ENCODE measurements around the gene GLO1. TPM values are rescaled to one million over a fixed set of nuclear protein-coding genes. Genes with fewer than 3 reads are reported as not detected.

GLO1 gene
- total RNA-seq, 1 experiment from 2014 or later: 188 TPM

DNA sequence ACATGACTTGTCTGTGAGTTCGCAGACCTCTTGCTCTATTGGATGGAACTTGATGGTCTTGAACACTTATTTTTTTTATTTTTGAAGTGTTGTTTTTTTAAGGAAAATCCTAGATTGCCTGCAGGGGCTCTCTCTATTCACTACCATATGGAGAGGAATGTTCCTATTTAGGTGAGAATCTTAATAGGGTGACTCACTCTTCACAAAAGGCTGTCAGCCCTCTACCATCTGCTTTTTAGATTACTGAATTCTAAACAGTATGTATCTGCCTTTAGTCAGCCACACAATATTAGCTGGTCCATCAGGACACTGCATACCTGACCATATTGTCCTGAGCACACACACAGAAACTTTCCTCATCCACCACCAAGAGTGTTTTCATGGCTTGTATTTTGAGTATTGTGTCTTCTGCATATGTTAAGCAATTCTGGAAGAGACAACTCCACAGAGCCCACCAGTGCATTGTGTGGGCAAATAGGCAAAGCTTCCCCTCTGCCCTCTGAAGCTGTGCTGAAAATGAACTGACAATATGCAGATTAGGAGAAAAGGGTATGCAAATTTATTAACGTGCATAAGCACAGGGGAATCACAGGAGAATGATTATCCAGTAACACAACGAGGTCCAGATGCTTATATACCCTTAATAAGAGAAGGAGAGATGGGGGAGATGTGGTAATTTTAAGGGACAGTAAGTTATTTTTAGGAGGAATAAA lies 56.6 kb downstream of the GLO1 start:
- TF ChIP-seq, protein P1, sequence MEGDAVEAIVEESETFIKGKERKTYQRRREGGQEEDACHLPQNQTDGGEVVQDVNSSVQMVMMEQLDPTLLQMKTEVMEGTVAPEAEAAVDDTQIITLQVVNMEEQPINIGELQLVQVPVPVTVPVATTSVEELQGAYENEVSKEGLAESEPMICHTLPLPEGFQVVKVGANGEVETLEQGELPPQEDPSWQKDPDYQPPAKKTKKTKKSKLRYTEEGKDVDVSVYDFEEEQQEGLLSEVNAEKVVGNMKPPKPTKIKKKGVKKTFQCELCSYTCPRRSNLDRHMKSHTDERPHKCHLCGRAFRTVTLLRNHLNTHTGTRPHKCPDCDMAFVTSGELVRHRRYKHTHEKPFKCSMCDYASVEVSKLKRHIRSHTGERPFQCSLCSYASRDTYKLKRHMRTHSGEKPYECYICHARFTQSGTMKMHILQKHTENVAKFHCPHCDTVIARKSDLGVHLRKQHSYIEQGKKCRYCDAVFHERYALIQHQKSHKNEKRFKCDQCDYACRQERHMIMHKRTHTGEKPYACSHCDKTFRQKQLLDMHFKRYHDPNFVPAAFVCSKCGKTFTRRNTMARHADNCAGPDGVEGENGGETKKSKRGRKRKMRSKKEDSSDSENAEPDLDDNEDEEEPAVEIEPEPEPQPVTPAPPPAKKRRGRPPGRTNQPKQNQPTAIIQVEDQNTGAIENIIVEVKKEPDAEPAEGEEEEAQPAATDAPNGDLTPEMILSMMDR (conservative IDR thresholded peaks at IDR 0.05): no peak
- Histone ChIP-seq H2BK15ac (ENCODE audit: low read depth, low read length) (no peak overlapping the region), H3K79me2 (ENCODE audit: insufficient read depth, low read length) (no peaks in the 10 kb centered on the region), H3K79me1 (ENCODE audit: insufficient read depth, low read depth, low read length, poor library complexity, severe bottlenecking) (no peaks in the 10 kb centered on the region), H3K56ac (ENCODE audit: insufficient read length, low read depth, low read length) (no peak overlapping the region), H2AK5ac (ENCODE audit: insufficient read length, low read length) (no peak overlapping the region), H2BK120ac (ENCODE audit: low read depth, low read length, poor library complexity, severe bottlenecking) (no peak overlapping the region), H3K18ac (ENCODE audit: insufficient read length, low read depth, low read length) (no peak overlapping the region), H3K9me3 (ENCODE audit: control insufficient read depth, low read depth, low read length) (no peaks in the 10 kb centered on the region), H2BK20ac (ENCODE audit: low read depth, low read length, poor library complexity, severe bottlenecking) (no peak overlapping the region), H2AFZ (ENCODE audit: low read length) (no peak overlapping the region), H4K8ac (replicated peaks; ENCODE audit: insufficient read length, low read depth, low read length) (no peak overlapping the region), H3K23ac (ENCODE audit: insufficient read length, low read depth, low read length) (no peak overlapping the region), H3K4me2 (ENCODE audit: insufficient read depth, insufficient read length, low read length) (no peak overlapping the region), H3K27me3 (ENCODE audit: insufficient read depth, low read length) (no peaks in the 10 kb centered on the region), H4K5ac (ENCODE audit: insufficient read length, low read depth, low read length) (no peak overlapping the region), H3T11ph (ENCODE audit: low read length) (no peak overlapping the region), H3K14ac (ENCODE audit: insufficient read depth, low read length) (no peak overlapping the region), H3K4ac (ENCODE audit: low read depth, low read length) (no peak overlapping the region), H3K27ac (ENCODE audit: insufficient read length, low read depth, low read length) (no peak overlapping the region), H2BK5ac (ENCODE audit: insufficient read length, low read length) (no peak overlapping the region), H3K4me1 (ENCODE audit: insufficient read depth, low read length) (no peaks in the 10 kb centered on the region), H2BK12ac (ENCODE audit: insufficient read length, low read depth, low read length) (no peak overlapping the region), H3K23me2 (ENCODE audit: insufficient read length, low read depth, low read length, poor library complexity, severe bottlenecking) (no peaks in the 10 kb centered on the region), H3K9ac (ENCODE audit: extremely low read depth, insufficient read length, low read length) (no peak overlapping the region), H4K91ac (ENCODE audit: insufficient read length, low read depth, low read length) (no peak overlapping the region), H4K20me1 (ENCODE audit: control insufficient read depth, insufficient read depth, insufficient read length) (no peaks in the 10 kb centered on the region)
- no peak for DNase-seq
- H3K36me3 Mint-ChIP-seq (ENCODE audit: insufficient read depth in 1 of 3, low read depth in 3 of 3): peaks cover 0 to 3% (median 2%) of the 10 kb centered on the region in 3 experiments; a peak in 2 of 7 replicates
- no peaks in the 10 kb centered on the region for H3K27me3 Mint-ChIP-seq (ENCODE audit: low read depth)
- peaks cover 0 to 1% of the 10 kb centered on the region in 2 experiments; a peak in 1 of 5 replicates for H3K9me3 Mint-ChIP-seq
- H3K4me3 Mint-ChIP-seq: no peak overlapping the region
- no peak overlapping the region for H3K27ac Mint-ChIP-seq
- no CpG with 5 or more reads among the region's 3 CpGs for WGBS (ENCODE audit: extremely low coverage, insufficient read length, low lambda C conversion rate)
- peaks cover 0 to 6% of the 10 kb centered on the region in 2 experiments; a peak in 2 of 4 replicates for H3K4me1 Mint-ChIP-seq
